Astrocyte of the cerebellum (primary cell): ENCODE results near the gene KCNN1.

Experiments
- DNase-seq: peaks from one replicate; pipeline ENCODE4 v3.0.0-alpha.2; 2011; ENCODE audit warnings: low read depth
- H3K4me3 ChIP-seq: 2 replicates; pipeline ENCODE4 v1.5.1; 2011; ENCODE audit warnings: mild to moderate bottlenecking, low read depth, low read length, moderate library complexity
- CTCF ChIP-seq: IDR thresholded peaks from 2 replicates; pipeline ENCODE4 v1.5.1; 2012; ENCODE audit warnings: low read length, low read depth, moderate library complexity, mild to moderate bottlenecking; ENCODE audit errors: missing control alignments
- in situ Hi-C: cut with HindIII; loops from 2 replicates; pipeline ENCODE4 v1.10.0; 2017; ENCODE audit warnings: low sequenced_read_pairs

The KCNN1 gene

DNA sequence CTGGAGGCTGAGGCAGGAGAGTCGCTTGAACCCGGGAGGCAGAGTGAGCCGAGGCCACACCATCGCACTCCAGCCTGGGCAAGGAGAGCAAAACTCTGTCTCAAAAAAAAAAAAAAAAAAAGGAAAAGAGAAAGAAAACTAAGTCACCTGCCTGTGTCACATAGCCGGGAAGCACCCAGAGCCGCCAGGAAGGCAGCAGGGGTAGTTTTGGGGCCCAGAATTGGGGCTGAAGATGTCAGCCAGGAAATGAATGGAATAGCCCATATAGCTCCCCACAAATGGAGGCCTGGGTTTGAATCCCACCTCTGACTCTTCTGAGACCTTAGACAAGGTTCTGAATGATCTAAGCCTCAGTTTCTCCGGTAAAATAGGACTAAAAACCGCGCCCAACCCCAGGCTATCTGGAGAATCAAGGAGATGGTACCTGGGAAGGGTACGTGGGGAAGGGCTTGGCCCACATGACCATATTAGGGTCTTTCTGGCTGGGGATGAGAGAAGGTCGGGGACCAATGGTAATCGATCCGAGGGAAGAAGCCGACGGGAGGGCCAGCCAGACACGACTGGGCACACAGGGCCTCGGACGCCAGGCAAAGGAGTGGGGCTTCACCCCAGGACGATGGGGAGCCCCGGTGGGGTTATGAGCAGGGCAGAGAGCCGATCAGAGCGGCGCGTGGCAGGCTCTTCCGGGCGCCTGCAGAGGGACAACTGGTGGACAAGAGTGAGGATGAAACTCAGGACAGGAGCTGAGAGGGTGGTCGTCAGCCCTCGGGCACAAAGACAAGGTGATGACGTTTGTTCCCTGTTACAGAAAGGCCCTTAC, 19.7 kb upstream of the KCNN1 start:
- in situ Hi-C loops, result no loop called here
- DNase-seq, result no peak
- no peak for TF ChIP-seq CTCF
- peak overlapping the region; percentile 47 for H3K4me3 ChIP-seq

DNA sequence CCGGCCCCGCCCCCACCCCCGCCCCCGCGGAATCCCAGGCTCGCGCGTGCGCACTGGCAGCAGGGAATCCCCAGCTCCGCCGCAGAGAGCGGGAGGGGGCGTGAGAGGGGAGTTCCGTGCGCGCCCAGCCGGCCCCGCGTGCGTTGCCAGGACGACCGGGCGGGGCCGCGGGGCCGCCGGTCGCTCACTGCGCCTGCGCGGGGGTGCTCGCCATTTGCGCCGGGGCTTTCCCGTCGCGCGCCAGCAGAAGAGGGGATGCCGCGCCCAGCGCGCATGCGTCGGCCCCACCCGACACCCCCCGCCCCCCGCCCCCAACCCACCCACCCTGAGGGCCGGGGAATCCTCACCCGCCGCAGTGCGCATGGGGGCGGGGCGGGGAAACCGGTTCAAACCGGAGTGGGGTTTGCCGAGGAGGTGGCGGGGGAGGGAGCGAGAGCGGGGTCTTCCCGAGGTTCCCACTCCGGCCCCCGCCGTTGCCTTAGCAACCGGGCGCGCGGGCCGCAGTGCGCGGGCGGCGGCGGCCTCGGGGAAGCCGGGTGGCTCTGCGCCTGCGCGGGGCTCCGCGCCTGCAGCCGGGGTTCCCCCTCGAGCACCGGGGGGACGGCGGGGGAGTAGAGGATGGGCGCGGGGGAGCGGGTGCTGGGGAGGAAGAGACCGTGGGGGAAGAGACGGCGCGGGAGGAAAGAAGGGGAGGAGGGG, 18.9 kb upstream of the KCNN1 start:
- in situ Hi-C loops, result no loop called here
- H3K4me3 ChIP-seq, result peak overlapping the region; percentile 47
- no peak for TF ChIP-seq CTCF
- DNase-seq, result peak; percentile 68

GRCh38 chr19:17948514-17948900, 18.4 kb upstream of the KCNN1 start:
- in situ Hi-C loops, result no loop called here
- TF ChIP-seq CTCF, result no peak
- DNase-seq, result no peak
- H3K4me3 ChIP-seq, result peak overlapping the region; percentile 36

GRCh38 chr19:17948931-17949930, 17.7 kb upstream of the KCNN1 start:
- no peak for TF ChIP-seq CTCF
- in situ Hi-C loops, result no loop called here
- H3K4me3 ChIP-seq, result no peak overlapping the region
- no peak for DNase-seq

DNA sequence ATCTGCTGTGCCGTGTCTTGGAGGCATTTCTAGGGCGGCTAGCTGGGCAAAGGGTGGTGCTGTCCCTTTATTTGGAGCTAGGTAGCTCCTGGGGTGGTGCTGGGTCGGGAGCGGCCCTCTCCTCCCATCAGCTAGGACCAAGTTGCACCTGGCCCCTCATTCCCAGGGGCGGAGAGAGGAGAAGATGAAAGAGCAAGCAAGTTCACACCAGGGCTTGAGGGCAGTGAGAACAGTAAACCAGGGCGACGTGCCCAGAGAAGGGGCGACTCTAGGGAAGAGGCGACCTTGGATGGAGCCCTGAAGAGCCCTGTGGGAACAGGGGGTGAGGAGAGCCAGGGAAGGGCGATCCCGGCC, 17.0 kb upstream of the KCNN1 start:
- in situ Hi-C loops, result loop anchor here (5.0 to 10.0 kb wide), 2 partner anchors 42 to 215 kb away; no protein-coding TSS in a partner anchor
- no peak overlapping the region for H3K4me3 ChIP-seq

More for the DNA sequence above, 17.0 kb upstream of the KCNN1 start:
- no peak for TF ChIP-seq CTCF
- no peak for DNase-seq
